ENCODE data around the gene ADK.
"Not testable (repeated sequence)": the region's sequence is repeated elsewhere in the genome, so short reads cannot be mapped to it uniquely, and the experiment has no call there.

ADK gene

GRCh38 chr10:74150990-74151878 is at the start of gene ADK:
Gene ADK (plus strand): TSS chr10:74151221. CDS start chr10:74151279, 58 bp downstream.
- peak; percentile 94 for DNase-seq (ENCODE audit: low read depth in 2 of 2)

- no peak for DNase-seq (ENCODE audit: low read depth in 2 of 2)
These were observed 47.3 kb upstream of the ADK start for GRCh38 chr10:74103560-74104258.

GRCh38 chr10:74104480-74104879 is 46.5 kb upstream of the ADK start:
- no peak for DNase-seq (ENCODE audit: low read depth in 2 of 2)

GRCh38 chr10:74104996-74105395 is 46.0 kb upstream of the ADK start:
- no peak for DNase-seq (ENCODE audit: low read depth in 2 of 2)

- DNase-seq (ENCODE audit: low read depth in 2 of 2), result no peak
These were observed 43.6 kb upstream of the ADK start for GRCh38 chr10:74107391-74107790.

- DNase-seq (ENCODE audit: low read depth in 2 of 2), result no peak
These were observed 41.6 kb upstream of the ADK start for GRCh38 chr10:74109452-74109851.

GRCh38 chr10:74110120-74110519 is 40.9 kb upstream of the ADK start:
- no peak for DNase-seq (ENCODE audit: low read depth in 2 of 2)

- DNase-seq (ENCODE audit: low read depth in 2 of 2), result no peak
These were observed 39.2 kb upstream of the ADK start for GRCh38 chr10:74111799-74112198.

GRCh38 chr10:74113546-74113945 is 37.5 kb upstream of the ADK start:
- DNase-seq (ENCODE audit: low read depth in 2 of 2), result no peak

GRCh38 chr10:74114041-74114448 is 37.0 kb upstream of the ADK start:
- no peak for DNase-seq (ENCODE audit: low read depth in 2 of 2)

- no peak for DNase-seq (ENCODE audit: low read depth in 2 of 2)
These were observed 33.3 kb upstream of the ADK start for GRCh38 chr10:74117738-74118137.

- DNase-seq (ENCODE audit: low read depth in 2 of 2), result no peak
These were observed 32.2 kb upstream of the ADK start for GRCh38 chr10:74118804-74119203.

GRCh38 chr10:74120911-74121310 is 30.1 kb upstream of the ADK start:
- DNase-seq (ENCODE audit: low read depth in 2 of 2), result no peak

GRCh38 chr10:74121368-74121767 is 29.7 kb upstream of the ADK start:
- DNase-seq (ENCODE audit: low read depth in 2 of 2), result no peak

- no peak for DNase-seq (ENCODE audit: low read depth in 2 of 2)
These were observed 29.0 kb upstream of the ADK start for GRCh38 chr10:74122060-74122459.

- DNase-seq (ENCODE audit: low read depth in 2 of 2), result no peak
These were observed 27.9 kb upstream of the ADK start for GRCh38 chr10:74123081-74123480.

- DNase-seq (ENCODE audit: low read depth in 2 of 2), result no peak
These were observed 16.8 kb upstream of the ADK start for GRCh38 chr10:74133923-74134820.

- no peak for DNase-seq (ENCODE audit: low read depth in 2 of 2)
These were observed 15.6 kb upstream of the ADK start for GRCh38 chr10:74135452-74135851.

- DNase-seq (ENCODE audit: low read depth in 2 of 2), result no peak
These were observed 13.0 kb upstream of the ADK start for GRCh38 chr10:74137992-74138391.

- not testable (repeated sequence) for DNase-seq (ENCODE audit: low read depth in 2 of 2)
These were observed 12.4 kb upstream of the ADK start for GRCh38 chr10:74138596-74138995.

- no peak for DNase-seq (ENCODE audit: low read depth in 2 of 2)
These were observed 11.0 kb upstream of the ADK start for GRCh38 chr10:74139981-74140380.

GRCh38 chr10:74140553-74140952 is 10.5 kb upstream of the ADK start:
- DNase-seq (ENCODE audit: low read depth in 2 of 2), result no peak
